ENCODE results near the gene MTHFD1L.

Gene MTHFD1L

DNA sequence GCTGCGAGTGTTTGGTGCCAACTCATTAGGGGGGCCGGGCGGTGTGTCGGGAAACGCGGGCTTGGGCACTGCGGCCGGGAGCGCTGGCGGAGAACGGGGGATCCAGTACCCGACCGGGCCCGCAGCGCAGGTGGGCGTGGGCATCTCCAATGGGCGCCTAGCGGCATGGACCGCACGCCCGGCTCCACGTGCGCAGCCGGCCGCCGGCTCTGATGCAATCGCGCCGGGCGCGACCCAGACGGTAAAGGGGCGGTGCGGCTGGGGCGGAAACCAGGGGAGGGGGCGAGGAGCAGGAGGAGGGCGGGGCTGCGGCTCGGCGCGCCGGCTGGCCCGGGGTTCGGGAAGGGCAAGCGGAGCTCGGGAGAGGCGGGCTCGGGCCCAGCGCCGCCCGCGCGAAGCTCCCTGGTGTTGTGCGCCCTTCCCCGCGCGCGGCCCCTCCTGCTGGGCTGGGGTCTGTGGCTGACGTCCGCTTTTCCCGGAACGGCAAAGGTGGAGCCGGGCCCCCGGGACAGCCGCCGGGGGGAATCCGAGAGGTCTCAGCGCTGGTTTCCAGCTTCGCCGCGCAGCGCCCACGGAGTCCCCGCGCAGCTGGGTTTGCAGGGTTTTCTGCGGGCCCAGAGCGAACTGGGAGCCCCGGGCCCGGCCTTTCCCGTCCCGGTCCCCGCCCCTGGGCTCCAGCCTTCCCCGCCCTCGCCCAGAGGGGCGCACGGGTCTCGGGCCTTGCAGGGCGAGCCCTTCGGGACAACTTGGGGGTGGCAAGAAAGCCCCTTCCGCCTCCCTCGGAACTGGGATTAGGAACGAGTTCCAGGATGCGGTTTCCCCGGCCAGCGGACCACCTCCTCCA is 867 bp downstream of the MTHFD1L start:
- peak; percentile 85 to 88 for DNase-seq

DNA sequence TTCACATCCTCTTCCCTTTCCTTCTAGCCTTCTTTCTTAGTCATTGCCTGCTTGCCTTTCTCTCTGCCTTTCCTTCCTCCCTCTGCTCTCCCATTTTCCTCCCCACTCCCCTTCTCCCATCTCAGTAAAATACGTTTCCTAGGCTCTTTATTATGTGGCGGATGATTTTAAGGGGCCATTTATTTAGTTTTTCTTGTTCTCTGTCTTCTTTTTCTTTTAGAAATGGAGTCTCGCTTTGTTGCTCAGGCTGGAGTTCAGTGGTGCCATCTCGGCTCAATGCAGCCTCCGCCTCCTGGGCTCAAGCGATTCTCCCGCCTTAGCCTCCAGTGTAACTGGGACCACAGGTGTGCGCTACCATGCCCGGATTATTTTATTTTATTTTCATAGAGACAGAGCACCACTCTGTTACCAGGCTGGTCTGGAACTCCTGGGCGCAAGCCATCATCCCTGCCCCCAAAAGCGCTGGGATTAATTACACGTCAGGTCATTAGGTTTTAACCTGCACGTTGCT is 1.5 kb downstream of the MTHFD1L start:
- DNase-seq: no peak

DNA sequence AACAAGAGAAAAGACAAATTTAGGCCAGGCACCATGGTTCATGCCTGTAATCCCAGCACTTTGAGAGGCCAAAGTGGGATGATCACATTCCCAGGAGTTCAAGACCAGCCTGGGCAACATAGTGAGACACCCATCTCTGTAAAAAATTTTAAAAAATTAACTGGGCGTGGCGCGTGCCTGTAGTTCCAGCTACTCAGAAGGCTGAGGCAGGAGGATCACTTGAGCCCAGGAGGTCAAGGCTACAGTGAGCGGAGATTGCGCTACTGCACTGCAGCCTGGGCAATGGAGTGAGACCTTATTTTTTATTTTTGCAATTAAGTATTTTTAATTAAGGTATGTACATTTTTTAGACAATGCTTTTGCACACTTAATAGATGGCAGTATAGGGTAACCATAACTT is 3.3 kb downstream of the MTHFD1L start:
- DNase-seq: no peak

DNA sequence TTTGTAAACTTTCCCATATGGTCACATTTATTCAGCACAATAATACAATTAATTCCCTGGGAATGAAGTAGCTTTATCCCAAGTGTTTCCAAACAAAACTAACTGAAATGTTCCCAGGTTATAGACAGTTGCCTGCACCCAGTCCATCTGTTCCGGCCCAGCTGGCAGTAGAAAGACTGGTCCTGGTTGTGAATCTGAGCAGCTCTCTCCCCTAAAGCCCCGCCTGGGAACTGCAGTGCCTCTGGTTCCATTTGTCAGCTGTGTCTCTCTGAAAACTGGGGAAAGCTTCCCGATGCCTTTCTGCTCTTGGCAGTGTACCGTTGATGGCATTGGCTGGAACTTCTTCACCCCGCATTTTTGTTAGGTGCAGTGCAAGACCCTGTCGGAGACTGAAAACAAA is 8.7 kb downstream of the MTHFD1L start:
- no peak for DNase-seq

DNA sequence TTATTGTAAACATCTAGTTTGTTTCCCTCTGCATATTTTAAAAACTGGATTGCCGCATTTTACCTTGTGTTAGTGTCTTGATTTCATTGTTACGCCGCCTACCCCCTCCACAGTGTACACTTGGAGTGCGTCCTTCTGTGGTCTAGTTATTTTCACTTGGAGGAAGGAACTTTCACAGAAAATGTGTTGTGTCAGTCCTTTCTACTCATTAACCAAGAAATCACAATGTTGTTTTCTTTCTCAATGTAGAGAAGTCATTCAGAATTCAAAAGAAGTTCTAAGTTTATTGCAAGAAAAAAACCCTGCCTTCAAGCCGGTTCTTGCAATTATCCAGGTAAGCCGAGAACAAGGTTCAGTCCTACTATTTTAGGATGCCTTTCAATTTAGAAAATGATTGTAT is 10.3 kb downstream of the MTHFD1L start:
- no peak for DNase-seq

DNA sequence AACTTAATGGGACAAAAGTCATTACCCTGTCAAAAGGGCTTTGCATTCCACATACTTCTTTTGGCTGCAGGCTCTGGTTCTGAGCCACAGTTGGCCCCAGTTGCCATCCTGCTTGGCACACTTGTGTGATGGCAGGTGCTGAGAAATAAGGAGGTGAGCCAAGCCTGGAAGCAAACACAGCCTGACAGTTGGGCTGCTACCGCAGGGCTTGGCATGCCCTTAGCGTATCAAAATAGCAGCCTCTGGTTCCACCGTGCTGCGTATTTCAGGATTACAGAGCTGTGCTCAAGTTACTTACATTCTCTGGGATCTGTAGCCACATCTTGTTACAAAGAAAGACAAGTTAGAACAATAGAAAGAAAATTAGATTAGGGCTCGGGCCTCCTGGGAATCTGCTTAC is 11.1 kb downstream of the MTHFD1L start:
- no peak for DNase-seq

DNA sequence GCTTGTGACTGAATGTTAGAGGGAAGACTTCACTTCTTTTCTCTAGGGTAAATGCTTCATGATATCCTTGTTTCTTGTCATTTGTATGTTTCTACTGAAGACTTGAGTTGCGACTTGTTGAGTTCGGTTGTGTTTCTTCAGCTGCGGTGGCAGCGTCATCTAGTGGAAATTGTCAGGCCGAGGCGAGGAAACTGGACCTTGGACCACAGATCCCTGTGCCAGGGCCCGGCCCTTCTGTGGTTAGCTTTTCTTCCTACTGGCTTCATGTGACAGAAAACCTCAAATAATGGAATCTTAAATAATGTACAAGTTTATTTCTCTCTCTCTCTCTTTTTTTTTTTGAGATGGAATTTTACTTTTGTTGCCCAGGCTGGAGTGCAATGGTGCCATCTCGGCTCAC is 12.4 kb downstream of the MTHFD1L start:
- no peak for DNase-seq

DNA sequence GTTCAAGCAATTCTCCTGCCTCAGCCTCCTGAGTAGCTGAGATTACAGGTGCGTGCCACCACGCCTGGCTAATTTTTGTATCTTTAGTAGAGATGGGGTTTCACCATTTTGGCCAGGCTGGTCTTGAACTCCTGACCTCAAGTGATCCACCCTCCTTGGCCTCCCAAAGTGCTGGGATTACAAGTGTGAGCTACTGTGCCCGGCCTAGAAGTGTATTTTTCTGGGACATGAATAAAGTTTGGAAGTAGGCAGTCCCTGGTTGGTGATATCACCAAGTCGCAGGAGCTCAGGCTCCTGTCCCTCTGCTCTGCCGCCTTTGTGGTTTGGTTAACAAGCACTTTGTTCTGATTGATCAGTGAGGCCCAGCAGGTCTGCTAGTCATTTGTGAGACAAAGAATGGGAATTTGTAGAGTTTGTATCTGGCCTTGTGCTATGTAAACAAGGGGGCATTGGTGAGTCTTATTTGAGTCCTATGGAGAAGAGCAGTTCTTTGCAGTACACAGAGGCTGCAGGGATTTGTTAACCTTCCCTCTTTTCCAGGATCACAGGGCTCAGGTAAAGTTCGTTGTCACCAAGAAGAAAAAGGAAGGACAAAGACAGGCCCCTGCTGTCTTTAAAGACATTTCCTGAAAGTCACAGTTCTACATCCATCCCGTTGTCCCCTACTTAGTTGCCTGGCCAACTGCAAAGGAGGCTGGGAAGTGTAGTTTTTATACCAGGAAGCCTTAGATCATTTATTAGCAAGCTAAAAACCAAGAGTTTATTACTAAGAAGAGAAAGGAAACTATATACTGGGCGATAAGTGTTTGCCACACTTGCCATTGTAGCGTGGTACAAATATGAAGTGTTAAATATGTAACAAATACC is 13.1 kb downstream of the MTHFD1L start:
- DNase-seq: no peak

DNA sequence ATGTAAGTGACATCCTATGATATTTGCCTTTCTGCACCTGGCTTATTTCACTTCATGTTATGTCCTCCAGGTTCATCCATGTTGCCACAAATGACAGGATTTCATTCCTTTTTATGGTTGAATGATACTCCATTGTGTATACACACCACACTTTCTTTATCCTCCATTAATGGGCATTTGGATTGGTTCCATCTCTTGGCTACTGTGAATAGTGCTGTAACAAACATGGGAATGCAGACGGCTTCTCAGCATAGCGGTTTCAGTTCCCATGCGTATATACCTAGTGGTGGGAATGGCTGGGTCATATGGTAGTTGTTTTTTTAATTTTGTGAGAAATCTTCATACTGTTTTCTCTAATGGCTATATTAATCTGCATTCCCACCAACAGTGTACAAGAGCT is 14.8 kb downstream of the MTHFD1L start:
- no peak for DNase-seq

DNA sequence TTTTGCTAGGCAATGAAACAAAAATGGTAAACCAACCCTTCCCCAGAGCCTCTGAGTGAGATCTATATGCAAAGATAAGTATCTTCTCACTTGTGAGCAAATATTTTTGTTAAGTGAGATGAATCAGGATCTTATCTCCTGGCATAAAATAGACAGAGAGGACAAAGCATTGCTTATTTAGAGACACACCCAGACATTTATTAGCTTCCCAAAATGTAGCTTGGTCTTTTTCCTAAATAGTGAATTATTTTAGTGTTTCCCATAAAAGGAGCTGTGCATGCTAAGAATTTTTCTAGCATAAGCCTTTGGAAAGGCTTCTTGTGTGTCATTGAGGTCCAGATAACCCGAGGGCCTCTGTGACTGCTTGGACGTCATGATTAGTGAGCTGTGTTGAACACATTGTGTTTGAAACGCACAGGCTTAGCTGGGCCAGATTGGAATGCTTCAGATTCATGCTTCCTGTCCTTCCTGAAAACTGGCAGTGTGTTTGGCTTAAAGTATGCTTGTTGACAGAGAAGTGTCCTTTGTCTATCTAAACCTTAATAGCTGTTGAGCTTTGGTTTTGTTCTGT is 16.5 kb downstream of the MTHFD1L start:
- DNase-seq: no peak

DNA sequence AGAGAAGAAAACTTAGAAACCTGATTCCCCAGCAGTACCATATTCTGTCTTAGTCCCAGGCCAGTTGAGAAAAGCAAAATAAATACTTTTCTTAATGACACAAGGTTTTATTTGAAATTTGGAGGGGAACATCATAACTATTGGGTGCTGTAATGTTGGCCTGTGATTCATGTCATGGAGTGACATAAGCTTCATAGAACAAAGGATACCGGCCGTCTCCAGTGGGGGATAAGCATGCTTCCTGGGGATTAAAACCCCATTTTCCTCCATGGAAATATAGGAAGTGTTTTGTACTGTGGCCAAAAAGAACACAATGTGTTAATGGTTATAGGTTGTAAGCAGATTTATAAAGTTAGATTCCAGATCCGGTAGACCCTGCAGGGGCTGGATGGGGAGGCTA is 18.0 kb downstream of the MTHFD1L start:
- no peak for DNase-seq

DNA sequence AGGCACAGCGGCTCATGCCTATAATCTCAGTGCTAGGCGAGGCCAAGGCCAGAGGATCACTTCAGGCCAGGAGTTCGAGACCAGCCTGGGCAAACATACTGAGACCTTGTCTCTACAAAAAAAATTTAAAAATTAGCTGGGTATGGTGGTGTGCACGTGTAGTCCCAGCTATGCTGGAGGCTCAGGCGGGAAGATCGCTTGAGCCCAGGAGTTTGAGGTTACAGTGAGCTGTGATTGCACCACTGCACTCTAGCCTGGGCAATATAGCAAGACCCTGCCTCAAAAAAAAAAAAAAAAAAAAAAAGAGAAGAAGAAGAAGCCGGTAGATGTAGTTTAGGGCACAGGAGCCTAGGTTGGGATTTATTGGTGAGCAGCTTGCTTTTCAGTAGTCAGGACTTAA is 20.7 kb downstream of the MTHFD1L start:
- DNase-seq: no peak

DNA sequence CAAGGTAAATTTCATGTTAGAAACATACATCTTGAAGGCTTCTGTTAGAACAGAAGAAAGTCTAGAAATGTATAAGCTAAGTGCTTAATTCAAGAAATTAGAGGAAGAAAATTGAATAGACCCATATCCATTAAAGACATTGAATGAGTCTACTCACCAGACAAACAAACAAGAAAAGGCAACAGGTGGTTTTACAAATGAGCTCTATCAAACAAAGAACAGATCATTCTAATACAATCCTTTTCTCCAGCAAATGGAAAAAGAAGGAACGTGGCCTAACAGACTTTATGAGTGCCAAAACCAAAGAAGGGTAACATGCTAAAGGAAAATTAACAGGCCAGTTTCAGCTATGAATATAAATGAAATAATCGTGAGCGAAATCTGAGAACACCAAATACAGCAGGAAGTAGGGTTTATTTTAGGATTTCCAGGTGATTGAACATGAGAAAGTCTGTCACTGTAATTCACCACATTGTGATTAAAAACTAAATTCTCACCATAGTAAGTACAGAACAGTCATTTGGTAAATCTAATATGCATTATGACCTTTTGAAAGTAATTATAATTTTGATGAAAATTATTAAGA is 22.6 kb downstream of the MTHFD1L start:
- no peak for DNase-seq

DNA sequence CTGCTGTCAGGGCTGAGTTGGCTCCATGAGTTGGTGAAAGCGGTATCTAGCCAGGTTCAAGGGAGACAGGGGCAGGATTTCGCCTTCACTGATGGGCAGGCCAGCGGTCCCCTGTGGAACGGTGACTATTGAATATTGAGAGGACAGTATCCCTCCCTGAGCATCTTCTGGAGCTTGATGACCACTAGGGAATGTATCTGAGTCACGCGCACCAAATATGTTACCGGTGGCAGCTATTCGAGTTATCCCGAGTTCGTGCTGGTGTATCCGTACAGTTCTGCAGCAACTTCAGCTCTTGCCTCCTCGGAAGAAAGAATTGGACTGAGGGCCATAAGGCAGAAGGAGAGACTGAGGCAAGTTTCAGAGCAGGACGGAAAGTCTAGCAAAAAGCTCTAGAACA is 24.8 kb downstream of the MTHFD1L start:
- no peak for DNase-seq

DNA sequence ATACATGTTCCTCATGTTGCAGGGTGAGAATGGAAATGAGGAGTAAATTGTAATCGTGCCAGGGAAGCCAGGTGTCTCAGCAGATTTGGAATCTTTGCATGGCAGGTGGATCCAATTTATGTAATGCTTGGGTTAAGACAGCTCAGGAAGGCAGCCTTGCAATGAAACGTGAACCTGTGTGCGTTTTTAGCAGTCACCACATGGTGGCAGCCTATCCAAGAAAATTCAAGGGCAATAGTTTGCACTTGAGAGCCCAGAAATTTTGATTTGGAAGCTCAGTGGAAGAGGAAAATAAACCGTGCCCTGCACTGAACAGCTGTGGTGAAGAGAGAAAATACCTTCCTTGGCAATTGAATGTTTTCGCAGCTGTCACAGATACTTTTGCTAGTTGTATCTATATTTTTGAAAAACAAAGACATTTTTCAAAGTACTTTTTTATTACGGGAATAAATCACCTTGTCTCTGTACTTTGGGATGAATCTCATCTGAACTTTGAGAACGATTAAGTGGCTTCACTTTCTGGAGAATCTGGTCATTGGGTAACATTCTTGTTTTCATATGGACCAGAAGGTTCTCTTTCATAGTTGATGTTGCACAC is 26.5 kb downstream of the MTHFD1L start:
- DNase-seq: peak; percentile 29 to 68

DNA sequence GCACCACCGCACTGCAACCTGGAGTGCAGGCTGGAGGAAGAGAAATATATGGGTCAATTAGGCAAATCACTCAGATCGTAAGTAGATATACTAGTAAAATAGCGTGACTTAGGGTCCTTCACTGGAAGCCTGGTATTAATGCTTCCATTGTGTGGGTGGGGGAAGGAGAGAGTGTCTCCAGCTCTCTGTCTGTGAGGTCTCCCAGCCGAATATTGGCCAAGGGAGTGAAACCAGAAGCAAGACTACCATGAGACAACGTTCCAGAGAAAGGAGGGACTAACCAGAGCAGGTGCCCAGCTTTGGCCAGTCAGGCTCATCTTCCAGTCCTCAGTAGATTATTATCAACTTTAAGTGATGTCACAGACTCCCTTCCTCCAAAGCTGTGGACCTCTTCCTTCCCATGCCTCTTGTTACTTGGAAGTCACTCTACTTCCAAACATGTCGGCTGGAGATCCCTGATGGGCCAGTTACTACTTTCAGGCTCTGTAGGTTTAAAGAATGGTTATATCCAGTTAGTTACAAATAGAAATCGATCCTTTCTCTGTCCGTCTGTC is 28.8 kb downstream of the MTHFD1L start:
- no peak for DNase-seq

DNA sequence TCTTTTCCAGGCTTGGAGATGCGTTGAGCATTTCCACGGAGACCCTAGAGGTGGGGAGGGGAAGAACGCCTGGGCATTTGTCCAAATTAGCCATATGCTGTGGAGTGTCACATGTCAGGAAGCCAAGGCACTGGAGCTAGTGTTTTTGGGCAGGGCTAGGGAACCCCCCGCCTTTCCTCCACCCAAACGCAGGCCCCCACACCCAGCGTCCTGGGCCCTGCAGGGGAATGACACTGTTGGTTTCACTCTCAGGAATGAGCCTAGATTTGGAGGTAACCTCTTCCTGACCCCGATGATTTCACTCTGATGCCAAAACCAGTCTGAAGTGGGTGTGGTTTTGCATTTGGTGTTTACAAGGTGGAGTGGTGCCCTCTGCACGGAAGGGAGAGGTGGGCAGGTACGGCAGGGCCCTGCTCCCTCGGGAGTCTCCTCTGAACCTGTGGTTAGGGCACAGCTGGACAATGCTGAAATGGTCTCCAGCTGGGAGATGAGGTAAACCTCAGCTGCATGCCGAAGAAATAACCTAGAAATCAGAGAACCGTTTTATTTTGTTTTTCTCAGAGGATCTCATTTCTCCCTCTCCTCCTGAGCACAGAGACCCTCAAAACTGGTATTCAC is 29.5 kb downstream of the MTHFD1L start:
- peak; percentile 4 to 6 for DNase-seq

DNA sequence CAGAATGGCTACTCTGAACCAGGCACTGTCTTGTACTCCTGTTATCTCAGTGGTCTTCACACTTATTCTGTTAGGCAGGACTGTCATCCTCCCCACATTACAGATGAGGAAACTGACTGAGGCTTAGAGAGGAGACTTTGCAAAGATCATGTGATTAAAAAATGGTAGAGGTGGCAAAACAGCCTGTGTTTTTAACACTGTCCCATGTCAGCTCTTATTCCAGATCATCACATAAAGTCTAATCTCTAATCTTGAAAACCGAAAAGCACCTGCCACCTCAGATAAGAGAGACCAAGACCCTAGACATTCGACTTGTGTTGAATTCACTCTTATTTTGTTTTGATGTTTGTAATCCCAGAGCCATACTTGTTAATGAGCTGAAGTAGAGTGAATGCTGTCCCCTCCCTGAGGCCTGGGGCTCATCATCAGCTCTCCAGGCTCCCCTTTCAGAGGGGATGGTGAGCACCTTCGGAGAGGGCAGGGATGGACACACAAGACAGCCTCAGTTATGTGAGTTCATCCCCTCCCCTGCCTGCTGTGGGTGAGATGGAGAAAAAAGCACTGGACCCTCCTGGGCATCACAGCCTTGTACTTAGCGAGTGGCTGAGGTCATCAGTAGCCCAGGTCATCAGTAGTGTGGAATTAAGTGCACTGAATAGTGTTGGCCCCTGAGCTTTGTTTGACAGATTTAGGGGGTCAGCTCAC is 30.6 kb downstream of the MTHFD1L start:
- DNase-seq: no peak

DNA sequence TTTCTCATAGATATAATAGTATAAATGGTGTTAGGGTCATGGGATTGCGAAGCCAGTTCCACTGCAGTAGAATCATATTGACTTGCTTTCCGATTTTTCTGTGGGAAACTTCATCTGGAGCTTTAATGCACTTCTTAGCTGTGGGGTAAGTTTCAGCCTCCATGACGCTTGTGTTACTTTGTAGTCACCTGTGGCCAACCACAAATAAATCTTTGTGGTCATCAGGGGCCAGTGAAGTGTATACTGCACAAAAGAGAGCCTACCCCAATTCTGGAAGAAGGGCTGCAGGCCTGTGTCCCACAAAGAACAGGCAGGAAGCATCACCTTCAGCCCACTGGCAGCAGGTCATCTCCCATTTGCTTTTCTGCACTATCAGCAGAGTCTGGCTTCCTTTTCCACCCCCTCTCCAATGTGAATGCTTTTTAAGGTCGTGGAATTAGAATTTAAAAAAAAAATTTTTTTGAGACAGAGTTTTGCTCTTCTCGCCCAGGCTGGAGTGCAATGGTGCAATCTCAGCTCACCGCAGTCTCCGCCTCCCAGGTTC is 32.0 kb downstream of the MTHFD1L start:
- no peak for DNase-seq

DNA sequence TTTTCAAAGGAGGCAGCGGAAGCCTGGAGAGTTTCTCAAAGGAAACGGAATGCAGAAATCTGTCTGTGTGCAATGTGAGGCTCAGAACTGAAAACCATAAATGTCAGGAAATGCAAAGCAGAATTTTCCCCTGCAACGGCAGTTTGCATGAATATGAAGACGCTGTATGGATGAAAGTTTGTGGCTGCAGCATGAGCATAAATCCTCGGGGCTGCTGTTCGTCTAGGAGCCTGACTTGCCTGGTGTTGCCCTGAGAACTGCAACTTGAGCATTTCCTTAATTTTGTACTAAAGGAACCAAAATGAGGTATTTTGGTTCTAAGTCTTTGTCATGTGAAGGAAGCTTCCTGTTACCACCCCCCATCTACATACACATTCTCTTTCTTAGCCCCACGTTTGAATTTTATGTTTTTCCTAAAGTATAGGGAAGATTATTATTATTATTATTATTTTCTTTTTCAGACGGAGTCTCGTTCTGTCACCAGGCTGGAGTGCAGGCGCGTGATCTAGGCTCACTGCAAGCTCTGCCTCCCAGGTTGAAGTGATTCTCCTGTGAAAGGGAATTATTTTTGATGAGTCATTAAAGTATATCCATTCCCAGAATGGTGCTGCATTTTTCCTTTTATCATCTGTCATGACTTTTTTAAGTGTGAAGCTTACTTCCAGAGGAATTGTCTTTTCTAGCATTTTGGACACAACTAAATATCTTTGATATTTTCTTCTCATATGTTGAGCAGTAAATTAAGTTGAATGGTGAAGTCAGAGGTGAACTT is 33.1 kb downstream of the MTHFD1L start:
- no peak for DNase-seq

Measured in activated CD4-positive, alpha-beta T cell treated with anti-CD3 and anti-CD28 coated beads for 4 hours (primary cell).